Omental fat pad (tissue), 4 donors: ENCODE results near the gene OR2B2. TPM values are rescaled to one million over a fixed set of nuclear protein-coding genes. Genes with fewer than 3 reads are reported as not detected.
"Not testable (repeated sequence)": the region's sequence is repeated elsewhere in the genome, so short reads cannot be mapped to it uniquely, and the experiment has no call there.

Source experiments
- ATAC-seq: fragments of 150-250 bp; one replicate; pipeline ENCODE4 v1.9.1; 2016; ENCODE audit warnings: mild to moderate bottlenecking, moderate library complexity; ENCODE audit not compliant: low FRiP score
- DNase-seq: peaks from one replicate; pipeline ENCODE4 v3.0.0-alpha.2; 2019; ENCODE audit warnings: low spot score
- total RNA-seq, 4 donors: library from RNA; depleted of rRNA; stranded (reverse); fragments of >200 nt; gene quantifications; one replicate each; pipeline ENCODE4 v1.1.0, GENCODE V29; 2016
- TF ChIP-seq, protein P1 (sequence below), 3 donors: fragments of 450-650 bp; IDR thresholded peaks; one replicate each; pipeline ENCODE4 v1.5.1; 2016 to 2017; ENCODE audit warnings: antibody characterized with exemption in 3 of 3, mild to moderate bottlenecking in 3 of 3, moderate library complexity in 2 of 3

The OR2B2 gene
- total RNA-seq = not detected

DNA sequence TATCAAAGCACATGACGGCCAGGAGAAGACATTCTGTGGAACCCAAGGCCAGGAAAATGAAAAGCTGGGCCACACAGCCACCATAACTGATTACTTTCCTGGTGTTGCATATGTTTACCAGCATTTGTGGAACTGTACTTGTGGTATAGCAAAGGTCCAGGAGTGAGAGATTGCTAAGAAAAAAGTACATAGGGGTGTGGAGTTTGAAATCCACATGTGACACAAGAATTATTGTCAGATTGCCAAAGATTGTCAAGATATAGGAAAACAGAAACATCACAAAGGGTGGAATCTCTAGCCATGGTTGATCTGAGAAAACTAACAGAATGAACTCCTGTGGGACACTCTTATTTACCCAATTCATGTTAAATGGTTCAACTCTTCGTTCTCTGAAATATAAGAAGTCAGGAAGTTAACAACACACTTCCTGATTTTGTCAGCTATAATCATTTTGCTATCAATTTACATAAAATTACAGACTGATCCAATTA, at the start of gene OR2B2:
OR2B2 (minus strand) TSS at position 441 of the 491 bp plus-strand sequence; CDS start at position 364, 77 bp downstream.
- ATAC-seq (no peak), DNase-seq (no peak)
- TF ChIP-seq, protein P1, sequence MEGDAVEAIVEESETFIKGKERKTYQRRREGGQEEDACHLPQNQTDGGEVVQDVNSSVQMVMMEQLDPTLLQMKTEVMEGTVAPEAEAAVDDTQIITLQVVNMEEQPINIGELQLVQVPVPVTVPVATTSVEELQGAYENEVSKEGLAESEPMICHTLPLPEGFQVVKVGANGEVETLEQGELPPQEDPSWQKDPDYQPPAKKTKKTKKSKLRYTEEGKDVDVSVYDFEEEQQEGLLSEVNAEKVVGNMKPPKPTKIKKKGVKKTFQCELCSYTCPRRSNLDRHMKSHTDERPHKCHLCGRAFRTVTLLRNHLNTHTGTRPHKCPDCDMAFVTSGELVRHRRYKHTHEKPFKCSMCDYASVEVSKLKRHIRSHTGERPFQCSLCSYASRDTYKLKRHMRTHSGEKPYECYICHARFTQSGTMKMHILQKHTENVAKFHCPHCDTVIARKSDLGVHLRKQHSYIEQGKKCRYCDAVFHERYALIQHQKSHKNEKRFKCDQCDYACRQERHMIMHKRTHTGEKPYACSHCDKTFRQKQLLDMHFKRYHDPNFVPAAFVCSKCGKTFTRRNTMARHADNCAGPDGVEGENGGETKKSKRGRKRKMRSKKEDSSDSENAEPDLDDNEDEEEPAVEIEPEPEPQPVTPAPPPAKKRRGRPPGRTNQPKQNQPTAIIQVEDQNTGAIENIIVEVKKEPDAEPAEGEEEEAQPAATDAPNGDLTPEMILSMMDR (IDR thresholded peaks at IDR 0.05) = no peak

DNA sequence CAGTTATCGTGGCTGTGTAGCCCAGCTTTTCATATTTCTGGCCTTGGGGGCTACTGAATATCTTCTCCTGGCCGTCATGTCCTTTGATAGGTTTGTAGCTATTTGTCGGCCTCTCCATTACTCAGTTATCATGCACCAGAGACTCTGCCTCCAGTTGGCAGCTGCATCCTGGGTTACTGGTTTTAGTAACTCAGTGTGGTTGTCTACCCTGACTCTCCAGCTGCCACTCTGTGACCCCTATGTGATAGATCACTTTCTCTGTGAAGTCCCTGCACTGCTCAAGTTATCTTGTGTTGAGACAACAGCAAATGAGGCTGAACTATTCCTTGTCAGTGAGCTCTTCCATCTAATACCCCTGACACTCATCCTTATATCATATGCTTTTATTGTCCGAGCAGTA, 45.3 kb upstream of the OR2B2 start:
- TF ChIP-seq, protein P1 (IDR thresholded peaks at IDR 0.05) = no peak
- no peak for ATAC-seq
- no peak for DNase-seq

DNA sequence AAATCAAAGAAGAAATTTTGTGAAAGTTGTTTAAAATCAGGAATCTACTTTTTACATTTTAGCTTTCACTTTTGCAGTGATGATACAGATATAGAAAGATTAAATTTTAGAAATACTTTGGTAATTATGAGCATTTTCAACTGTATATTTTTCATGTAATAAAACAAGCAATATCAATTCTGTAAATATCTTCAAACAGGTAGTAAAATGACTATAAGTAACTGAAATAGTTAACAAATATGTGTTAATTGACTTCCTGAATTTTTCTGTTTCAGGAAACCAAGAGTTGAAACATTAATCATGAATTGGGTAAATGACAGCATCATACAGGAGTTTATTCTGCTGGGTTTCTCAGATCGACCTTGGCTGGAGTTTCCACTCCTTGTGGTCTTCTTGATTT, 44.7 kb upstream of the OR2B2 start, which contains the start of gene OR2B6:
OR2B6 (plus strand) TSS at position 301 of the 400 bp plus-strand sequence; CDS start at position 301, 0 bp downstream.
- no peak for ATAC-seq
- TF ChIP-seq, protein P1 (IDR thresholded peaks at IDR 0.05) = no peak
- no peak for DNase-seq

DNA sequence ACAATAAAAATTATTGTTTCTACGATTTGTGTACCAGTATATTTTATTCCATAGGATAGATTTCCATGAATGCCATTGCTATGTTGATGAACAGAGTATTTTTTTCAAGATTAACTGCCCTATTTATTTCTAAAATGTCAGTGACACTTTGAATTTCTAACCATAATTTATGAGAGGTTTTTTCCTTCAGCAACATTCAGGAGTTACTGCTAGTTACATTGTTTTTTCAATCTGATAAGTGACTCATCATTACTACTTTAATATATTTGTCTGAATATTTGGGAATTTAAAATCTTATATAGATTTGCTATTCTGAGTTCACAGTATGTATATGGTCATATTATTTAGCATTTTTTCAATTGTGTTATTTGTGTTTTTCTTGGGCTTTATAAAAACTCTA, 38.8 kb upstream of the OR2B2 start:
- TF ChIP-seq, protein P1 (IDR thresholded peaks at IDR 0.05) = no peak
- ATAC-seq (no peak), DNase-seq (no peak)

DNA sequence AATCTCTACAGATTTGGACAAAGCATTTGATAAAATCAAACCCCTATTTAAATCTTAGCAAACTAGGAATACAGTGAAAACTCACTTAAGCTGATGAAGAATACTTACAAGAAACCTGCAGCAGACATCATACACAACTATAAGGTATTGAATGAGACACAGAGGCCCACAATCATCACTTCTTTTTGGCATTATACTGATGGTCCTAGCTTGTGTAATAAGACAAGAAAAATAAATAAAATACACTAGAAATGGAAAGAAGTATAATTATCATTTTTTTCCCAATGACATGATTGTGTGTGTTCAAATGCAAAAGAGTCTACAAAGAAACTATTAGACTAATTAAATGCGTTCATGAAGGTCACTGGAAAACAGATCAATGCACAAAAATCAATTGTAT, 36.0 kb upstream of the OR2B2 start:
- ATAC-seq (no peak), DNase-seq (no peak)
- TF ChIP-seq, protein P1 (IDR thresholded peaks at IDR 0.05) = no peak

DNA sequence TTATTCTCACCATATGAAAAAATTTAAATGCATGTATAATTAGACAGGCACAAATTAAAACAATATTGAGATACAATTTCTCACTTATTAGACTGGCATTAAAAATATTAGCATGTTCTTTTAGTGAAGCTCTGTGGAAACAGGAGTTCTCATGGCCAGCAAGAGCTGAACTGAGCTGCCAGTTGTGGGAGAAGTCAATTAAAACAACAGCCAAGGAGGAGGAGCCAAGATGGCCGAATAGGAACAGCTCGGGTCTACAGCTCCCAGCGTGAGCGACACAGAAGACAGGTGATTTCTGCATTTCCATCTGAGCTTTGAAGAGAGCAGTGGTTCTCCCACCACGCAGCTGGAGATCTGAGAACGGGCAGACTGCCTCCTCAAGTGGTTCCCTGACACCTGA, 30.9 kb upstream of the OR2B2 start:
- ATAC-seq, DNase-seq: not testable (repeated sequence)

DNA sequence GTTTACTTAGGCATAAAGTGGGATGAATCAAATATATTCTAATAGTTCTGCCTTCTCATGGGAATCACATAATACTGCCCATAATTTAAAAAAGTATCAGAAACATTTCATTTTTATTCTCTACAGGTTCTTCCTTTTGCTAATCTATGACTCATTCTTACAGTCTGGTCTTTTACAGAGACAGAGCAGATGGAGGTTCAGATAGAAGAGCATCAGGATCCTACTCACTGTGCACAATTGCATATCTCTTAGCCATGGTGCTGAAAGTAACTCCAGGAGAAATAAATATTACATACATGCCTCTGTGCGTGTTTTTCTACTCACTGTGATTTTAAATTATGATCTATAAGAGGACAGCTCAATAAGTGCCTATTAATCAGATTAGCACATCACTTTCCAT, 28.6 kb upstream of the OR2B2 start:
- DNase-seq = no peak
- ATAC-seq = no peak
- TF ChIP-seq, protein P1 (IDR thresholded peaks at IDR 0.05) = no peak
